Upper lobe of right lung (tissue), 1 donor: ENCODE measurements around the gene OSBPL2. TPM values are rescaled to one million over a fixed set of nuclear protein-coding genes. Genes with fewer than 3 reads are reported as not detected.

Experiments used
- ATAC-seq: fragments of 200-7000 bp; cut with Tn5 transposase; one replicate; pipeline ENCODE4 v1.9.1; 2020; ENCODE audit warnings: mild to moderate bottlenecking, moderate library complexity
- DNase-seq: peaks from one replicate; pipeline ENCODE4 v3.0.0-alpha.2; 2020
- H3K27ac ChIP-seq: fragments of 200-600 bp; one replicate; pipeline ENCODE4 v1.8.0; 2022
- H3K27me3 ChIP-seq: fragments of 200-600 bp; one replicate; pipeline ENCODE4 v1.8.0; 2022; ENCODE audit warnings: mild to moderate bottlenecking
- H3K36me3 ChIP-seq: fragments of 200-600 bp; one replicate; pipeline ENCODE4 v1.8.0; 2022
- H3K4me1 ChIP-seq: fragments of 200-600 bp; one replicate; pipeline ENCODE4 v1.8.0; 2022
- H3K4me3 ChIP-seq: fragments of 200-600 bp; one replicate; pipeline ENCODE4 v1.8.0; 2022; ENCODE audit warnings: mild to moderate bottlenecking
- H3K9me3 ChIP-seq: fragments of 200-600 bp; one replicate; pipeline ENCODE4 v1.8.0; 2022
- intact Hi-C: fragments of 100-400 bp; cut with DNase I; formaldehyde crosslinking; loops from one replicate; pipeline ENCODE4 v1.11.0; 2022
- total RNA-seq: library from RNA; stranded (reverse); fragmentation: NEBNext Ultra II Directional; extraction: Animal tissue kit (Norgen Biotek cat#: 25700); gene quantifications from one replicate; pipeline ENCODE4 v1.2.1, GENCODE V29; 2021
- TF ChIP-seq, protein P1 (sequence below): fragments of 200-600 bp; IDR thresholded peaks from one replicate; pipeline ENCODE4 v1.8.0; 2022; ENCODE audit warnings: antibody characterized with exemption
- donor health status: DM: no; HTN: yes; CAD: no; lungs with severe emphysema.

The OSBPL2 gene
- total RNA-seq, 1 donor from 2014 or later, result 52.3 TPM

DNA sequence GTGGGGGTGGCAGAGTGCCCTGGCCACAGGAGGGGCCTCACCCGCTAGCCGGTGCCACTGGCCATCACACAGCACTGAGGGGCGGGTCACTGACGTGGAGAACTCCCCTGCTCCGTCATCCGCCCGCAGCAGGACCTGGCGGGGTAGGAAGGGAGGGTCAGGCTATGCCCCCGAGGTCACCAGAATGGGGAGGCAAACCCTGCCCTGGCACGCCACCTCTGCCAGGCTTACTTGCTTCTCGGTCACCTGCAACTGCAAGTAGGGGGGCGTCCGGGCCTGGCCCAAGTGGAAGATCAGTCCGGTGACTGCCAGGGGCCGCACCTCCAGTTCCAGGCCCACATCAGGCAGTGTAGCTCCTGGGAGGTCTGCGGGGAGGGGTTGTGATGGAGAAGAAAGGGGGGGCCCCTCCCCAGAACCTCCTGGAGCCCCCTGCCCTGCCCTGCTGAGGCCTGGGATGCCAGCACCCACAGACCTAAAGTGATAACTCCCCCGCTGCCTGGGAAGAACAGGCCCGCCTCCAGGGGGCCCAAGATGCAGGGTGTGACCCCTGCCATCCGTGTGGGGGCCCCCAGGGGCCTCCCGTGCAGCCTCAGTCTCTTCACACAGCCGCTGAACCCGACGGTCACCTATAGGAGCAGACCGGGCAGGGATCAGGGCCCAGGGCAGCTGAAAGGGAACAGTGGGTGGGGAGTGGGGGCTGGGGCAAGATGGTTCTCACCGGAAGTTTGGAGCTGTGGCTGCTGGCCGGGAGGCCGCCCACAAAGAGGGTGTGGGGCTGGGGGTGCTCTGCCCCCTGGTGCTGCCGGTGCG is 71.8 kb downstream of the OSBPL2 start:
- Histone ChIP-seq H3K4me1 (peaks cover 5% of the 10 kb centered on the region), H3K4me3 (no peak overlapping the region), H3K27ac (no peak overlapping the region), H3K9me3 (no peaks in the 10 kb centered on the region), H3K27me3 (no peaks in the 10 kb centered on the region), H3K36me3 (peaks cover 88% of the 10 kb centered on the region)
- intact Hi-C loops, result no loop called here
- TF ChIP-seq, protein P1, sequence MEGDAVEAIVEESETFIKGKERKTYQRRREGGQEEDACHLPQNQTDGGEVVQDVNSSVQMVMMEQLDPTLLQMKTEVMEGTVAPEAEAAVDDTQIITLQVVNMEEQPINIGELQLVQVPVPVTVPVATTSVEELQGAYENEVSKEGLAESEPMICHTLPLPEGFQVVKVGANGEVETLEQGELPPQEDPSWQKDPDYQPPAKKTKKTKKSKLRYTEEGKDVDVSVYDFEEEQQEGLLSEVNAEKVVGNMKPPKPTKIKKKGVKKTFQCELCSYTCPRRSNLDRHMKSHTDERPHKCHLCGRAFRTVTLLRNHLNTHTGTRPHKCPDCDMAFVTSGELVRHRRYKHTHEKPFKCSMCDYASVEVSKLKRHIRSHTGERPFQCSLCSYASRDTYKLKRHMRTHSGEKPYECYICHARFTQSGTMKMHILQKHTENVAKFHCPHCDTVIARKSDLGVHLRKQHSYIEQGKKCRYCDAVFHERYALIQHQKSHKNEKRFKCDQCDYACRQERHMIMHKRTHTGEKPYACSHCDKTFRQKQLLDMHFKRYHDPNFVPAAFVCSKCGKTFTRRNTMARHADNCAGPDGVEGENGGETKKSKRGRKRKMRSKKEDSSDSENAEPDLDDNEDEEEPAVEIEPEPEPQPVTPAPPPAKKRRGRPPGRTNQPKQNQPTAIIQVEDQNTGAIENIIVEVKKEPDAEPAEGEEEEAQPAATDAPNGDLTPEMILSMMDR, result no peak
- ATAC-seq, result no peak
- no peak for DNase-seq

DNA sequence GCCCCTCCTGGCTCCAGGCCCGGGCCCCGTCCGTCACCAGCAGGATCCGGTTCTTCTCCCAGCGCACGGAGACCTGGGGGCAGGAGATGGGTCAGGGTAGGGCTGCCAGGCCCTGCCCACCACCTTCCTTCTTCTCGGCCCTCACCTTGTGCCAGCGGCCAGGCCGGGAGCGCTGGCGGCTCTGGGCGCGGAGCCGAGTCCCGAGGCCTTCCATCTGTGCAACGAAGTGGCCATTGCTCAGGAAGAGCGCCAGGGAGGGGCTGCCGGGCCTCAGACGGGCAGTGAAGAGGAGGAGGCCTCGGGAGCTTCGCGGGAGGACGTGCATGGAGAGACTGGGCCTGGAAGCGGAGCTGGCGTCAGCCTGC is 72.4 kb downstream of the OSBPL2 start:
- TF ChIP-seq, protein P1, result no peak
- peaks cover 87% of the 10 kb centered on the region for H3K36me3 ChIP-seq
- no peak overlapping the region for H3K27ac ChIP-seq
- H3K4me3 ChIP-seq, result no peak overlapping the region
- H3K9me3 ChIP-seq, result no peaks in the 10 kb centered on the region
- DNase-seq (no peak), ATAC-seq (no peak)
- no peaks in the 10 kb centered on the region for H3K4me1 ChIP-seq
- H3K27me3 ChIP-seq, result no peaks in the 10 kb centered on the region
- intact Hi-C loops, result no loop called here

DNA sequence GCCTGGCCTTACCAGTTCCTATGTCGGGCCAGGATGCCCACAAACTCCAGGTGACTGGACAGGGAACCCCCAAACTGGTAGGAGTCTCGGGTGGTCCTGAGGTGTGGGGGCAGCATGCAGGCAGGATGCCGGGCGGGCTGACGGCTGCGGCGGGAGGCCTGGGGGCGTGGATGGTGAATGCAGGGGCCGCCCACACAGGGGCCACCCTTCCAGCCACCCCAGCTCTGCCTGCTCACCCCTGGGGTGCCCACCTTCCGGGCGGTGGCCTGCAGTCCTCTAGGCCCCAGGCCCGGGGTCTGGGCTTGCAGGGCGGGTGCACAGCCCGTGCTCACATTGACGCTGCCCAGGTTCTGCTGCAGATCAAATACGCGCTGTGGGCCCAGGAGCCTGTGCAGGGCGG is 72.8 kb downstream of the OSBPL2 start:
- Histone ChIP-seq H3K4me1 (no peaks in the 10 kb centered on the region), H3K4me3 (no peak overlapping the region), H3K9me3 (no peaks in the 10 kb centered on the region), H3K27ac (no peak overlapping the region), H3K27me3 (no peaks in the 10 kb centered on the region), H3K36me3 (peaks cover 87% of the 10 kb centered on the region)
- DNase-seq (no peak), ATAC-seq (no peak)
- intact Hi-C loops, result no loop called here
- TF ChIP-seq, protein P1, result no peak

DNA sequence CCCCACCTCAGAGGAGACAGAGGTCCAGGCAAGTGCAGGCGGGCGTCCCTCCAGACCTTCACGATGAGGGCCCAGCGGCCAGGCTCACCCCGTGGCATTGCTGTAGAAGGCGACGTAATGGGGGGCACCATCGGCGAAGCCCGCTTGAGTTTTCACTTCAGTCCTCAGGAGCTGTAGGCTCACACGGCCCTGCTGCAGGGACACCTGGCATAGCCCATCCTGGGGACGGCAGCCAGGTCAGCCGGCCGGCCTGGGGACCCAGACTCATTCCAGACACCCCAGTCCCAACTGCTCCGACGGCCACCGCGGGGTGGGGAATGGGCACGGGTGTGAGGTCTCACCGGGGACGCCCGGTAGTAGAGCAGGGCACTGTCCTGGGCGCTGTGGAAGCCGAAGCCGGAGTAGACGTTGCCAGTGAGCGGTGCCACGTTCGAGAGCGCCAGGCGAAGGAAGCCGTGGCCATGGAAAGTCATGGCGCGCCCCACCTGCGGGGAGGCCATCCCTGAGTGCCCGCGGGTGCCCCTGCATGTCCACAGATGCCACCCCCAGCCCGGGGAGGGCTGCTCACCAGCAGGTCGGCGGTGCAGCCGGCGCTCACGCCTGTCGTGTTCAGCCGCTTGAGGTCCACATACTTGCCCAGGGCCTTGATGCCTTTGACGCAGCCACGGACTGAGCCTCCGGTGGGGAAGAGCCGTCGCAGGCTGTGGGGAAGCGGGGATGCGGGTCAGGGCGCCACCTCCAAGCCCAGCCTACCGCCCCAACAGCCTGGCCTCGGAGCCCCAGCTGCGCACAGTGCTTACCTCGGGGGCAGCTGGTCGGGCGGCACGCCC is 73.7 kb downstream of the OSBPL2 start:
- DNase-seq (no peak), ATAC-seq (no peak)
- peaks cover 87% of the 10 kb centered on the region for H3K36me3 ChIP-seq
- intact Hi-C loops, result no loop called here
- H3K27me3 ChIP-seq, result no peaks in the 10 kb centered on the region
- H3K9me3 ChIP-seq, result no peaks in the 10 kb centered on the region
- TF ChIP-seq, protein P1, result no peak
- H3K27ac ChIP-seq, result no peak overlapping the region
- H3K4me3 ChIP-seq, result no peak overlapping the region
- H3K4me1 ChIP-seq, result no peaks in the 10 kb centered on the region

DNA sequence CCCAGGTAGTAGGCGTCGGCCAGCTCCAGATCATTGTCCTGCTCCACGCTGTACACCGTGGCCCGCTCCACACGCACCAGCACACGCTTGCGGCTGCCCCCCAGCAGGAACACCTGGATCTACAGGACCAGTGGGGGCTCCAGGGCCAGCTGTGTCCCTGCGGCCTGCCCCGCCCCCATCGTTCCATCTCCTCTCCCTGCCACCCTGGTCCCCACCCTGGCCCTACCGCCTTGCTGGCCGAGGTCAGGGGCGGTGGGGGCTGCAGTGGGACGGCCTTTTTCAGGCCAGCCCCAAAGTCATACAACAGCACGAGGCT is 74.3 kb downstream of the OSBPL2 start:
- intact Hi-C loops, result no loop called here
- no peaks in the 10 kb centered on the region for H3K27me3 ChIP-seq
- H3K4me1 ChIP-seq, result no peaks in the 10 kb centered on the region
- ATAC-seq (no peak), DNase-seq (no peak)
- TF ChIP-seq, protein P1, result no peak
- no peaks in the 10 kb centered on the region for H3K9me3 ChIP-seq
- no peak overlapping the region for H3K4me3 ChIP-seq
- no peak overlapping the region for H3K27ac ChIP-seq
- H3K36me3 ChIP-seq, result peaks cover 86% of the 10 kb centered on the region
